Heart left ventricle (tissue), 16 donors: ENCODE measurements around the gene MRPL19. TPM values are rescaled to one million over a fixed set of nuclear protein-coding genes. Genes with fewer than 3 reads are reported as not detected.

Experiments used
- ATAC-seq, 4 donors: fragments of 200-7000 bp; cut with Tn5 transposase; one replicate each; pipeline ENCODE4 v1.9.1; 2020 to 2022; ENCODE audit warnings: moderate library complexity in 4 of 4, mild to moderate bottlenecking in 3 of 4, moderate number of reproducible peaks in 1 of 4
- DNase-seq, 5 donors: peaks; one replicate each; pipeline ENCODE4 v3.0.0-alpha.2; 2020
- H3K27ac ChIP-seq, 12 donors: fragments of 200-600 bp; sonication (generic) in 4 of 12; one replicate each; pipeline versions ENCODE4 v1.5.0 to v1.8.0; 2016 to 2022; ENCODE audit warnings: mild to moderate bottlenecking in 2 of 12
- H3K27me3 ChIP-seq, 9 donors: fragments of 200-600 bp; sonication (generic) in 2 of 9; one replicate each; pipeline versions ENCODE4 v1.5.1 to v1.8.0; 2016 to 2022; ENCODE audit warnings: mild to moderate bottlenecking in 3 of 9
- H3K36me3 ChIP-seq, 9 donors: fragments of 200-600 bp; sonication (generic) in 2 of 9; one replicate each; pipeline versions ENCODE4 v1.5.0 to v1.8.0; 2018 to 2022; ENCODE audit warnings: mild to moderate bottlenecking in 2 of 9
- H3K4me1 ChIP-seq, 12 donors: fragments of 200-600 bp; sonication (generic) in 4 of 12; one replicate each; pipeline versions ENCODE4 v1.5.0 to v1.8.0; 2016 to 2022; ENCODE audit warnings: mild to moderate bottlenecking in 3 of 12
- H3K4me3 ChIP-seq, 12 donors: fragments of 200-600 bp; sonication (generic) in 4 of 12; one replicate each; pipeline versions ENCODE4 v1.5.0 to v1.8.0; 2017 to 2022; ENCODE audit warnings: mild to moderate bottlenecking in 9 of 12, moderate library complexity in 4 of 12
- H3K9me3 ChIP-seq, 12 donors: fragments of 200-600 bp; sonication (generic) in 4 of 12; one replicate each; pipeline versions ENCODE4 v1.5.0 to v1.8.0; 2016 to 2022; ENCODE audit warnings: mild to moderate bottlenecking in 1 of 12
- POLR2A ChIP-seq, 2 donors: fragments of 450-650 bp; IDR thresholded peaks; one replicate each; pipeline ENCODE4 v1.6.1; 2017; ENCODE audit warnings: antibody characterized with exemption in 2 of 2, mild to moderate bottlenecking in 2 of 2, moderate library complexity in 2 of 2
- WGBS, 4 donors: extraction: QIAGEN DNeasy Blood & Tissue Kit in 2 of 4; methylation state at CpG; one replicate each; pipeline versions ENCODE4 v1.1.5 to v1.1.7; 2013 to 2018; 5-methylcytosine and 5-hydroxymethylcytosine counted together
- intact Hi-C, 10 donors: fragments of 100-400 bp; cut with DNase I; formaldehyde crosslinking; loops; one replicate each; pipeline versions ENCODE4 v1.11.1 to v1.14.2; 2022
- polyA plus RNA-seq, 2 donors: library from polyadenylated mRNA; stranded (reverse); fragments of 200-250 nt; gene quantifications; one replicate each; pipeline ENCODE4 v1.2.3, GENCODE V29; 2013
- total RNA-seq, 9 donors: library from RNA; depleted of rRNA in 2 of 9; stranded (reverse); fragments of >200 nt in 2 of 9; fragmentation: NEBNext Ultra II Directional in 3 of 9; extraction: Animal tissue kit (Norgen Biotek cat#: 25700) in 3 of 9; gene quantifications; one replicate each; pipeline versions ENCODE4 v1.1.0 to v1.2.4, GENCODE V29; 2016 to 2023
- TF ChIP-seq, protein P1 (sequence below), 12 donors: fragments of 200-600 bp; sonication (generic) in 4 of 12; IDR thresholded peaks; one replicate each; pipeline versions ENCODE4 v1.5.0 to v1.8.0; 2018 to 2022; ENCODE audit warnings: antibody characterized with exemption in 12 of 12, mild to moderate bottlenecking in 5 of 12
- donor health status: ischemic (EF 13 %, LVEDD 7.1; RV severe dilation, severe dysfunction).
- donor health status: healthy with polysubstance abuse.
- donor health status: DM: no; HTN: yes; CAD: no.
- donor health status: DM: no; HTN: no; CAD: no.
- donor health status: ischemic (EF 25% LVEDD 6.9; RV normal size, moderate dysfunction).
- donor health status: ischemic (EF 25% LVEDD 5.7; RV mildly dilated, moderate dysfunction).
- donor health status: healthy.
- donor health status: DM: yes; HTN: yes; CAD: no.
- donor health status: ischemic (EF 35%, LVEDD 5.7; RV mildly dilated, moderate dysfunction).
- donor health status: nonischemic (EF 11% LVEDD 7.7; RV severe dilation, severe dysfunction).
- donor health status: DM: yes; HTN: yes; CAD: no.
- donor health status: PGD.
- donor health status: ischemic (EF 29% LVEDD 5.4; RV normal size, mild dysfunction).
- donor health status: nonischemic (EF 23%, LVEDD 6.1; RV moderate dilation, normal function).

Gene MRPL19
- total and polyA plus RNA-seq, 11 donors, result 19.7 to 82.8 (median 56.4) TPM

- DNase-seq (no peak), ATAC-seq (no peak)
- intact Hi-C loops, result loop anchor here in 5 of 10 donors (5.0 to 10.0 kb wide), 3 partner anchors 42 to 910 kb away; partner anchors contain the start of gene EVA1A (in 1 of the 5)
- TF ChIP-seq, protein P1, sequence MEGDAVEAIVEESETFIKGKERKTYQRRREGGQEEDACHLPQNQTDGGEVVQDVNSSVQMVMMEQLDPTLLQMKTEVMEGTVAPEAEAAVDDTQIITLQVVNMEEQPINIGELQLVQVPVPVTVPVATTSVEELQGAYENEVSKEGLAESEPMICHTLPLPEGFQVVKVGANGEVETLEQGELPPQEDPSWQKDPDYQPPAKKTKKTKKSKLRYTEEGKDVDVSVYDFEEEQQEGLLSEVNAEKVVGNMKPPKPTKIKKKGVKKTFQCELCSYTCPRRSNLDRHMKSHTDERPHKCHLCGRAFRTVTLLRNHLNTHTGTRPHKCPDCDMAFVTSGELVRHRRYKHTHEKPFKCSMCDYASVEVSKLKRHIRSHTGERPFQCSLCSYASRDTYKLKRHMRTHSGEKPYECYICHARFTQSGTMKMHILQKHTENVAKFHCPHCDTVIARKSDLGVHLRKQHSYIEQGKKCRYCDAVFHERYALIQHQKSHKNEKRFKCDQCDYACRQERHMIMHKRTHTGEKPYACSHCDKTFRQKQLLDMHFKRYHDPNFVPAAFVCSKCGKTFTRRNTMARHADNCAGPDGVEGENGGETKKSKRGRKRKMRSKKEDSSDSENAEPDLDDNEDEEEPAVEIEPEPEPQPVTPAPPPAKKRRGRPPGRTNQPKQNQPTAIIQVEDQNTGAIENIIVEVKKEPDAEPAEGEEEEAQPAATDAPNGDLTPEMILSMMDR (IDR thresholded peaks at IDR 0.05), result no peak
- TF ChIP-seq POLR2A (IDR thresholded peaks at IDR 0.05), result no peak
- H3K4me1 ChIP-seq, result peaks cover 0 to 5% (median 2%) of the 10 kb centered on the region in 12 donors
- no peak overlapping the region for H3K4me3 ChIP-seq
- no peak overlapping the region for H3K27ac ChIP-seq
- H3K9me3 ChIP-seq, result peaks cover 0 to 4% (median 0%) of the 10 kb centered on the region in 12 donors
- H3K36me3 ChIP-seq, result no peaks in the 10 kb centered on the region
- WGBS, 4 donors, result 44 to 61% (median 55%) methylated on average over 4 of the region's 4 CpGs
- peaks cover 0 to 31% (median 14%) of the 10 kb centered on the region in 9 donors for H3K27me3 ChIP-seq
Measured at GRCh38 chr2:75604484-75604883, 42.1 kb upstream of the MRPL19 start.

DNA sequence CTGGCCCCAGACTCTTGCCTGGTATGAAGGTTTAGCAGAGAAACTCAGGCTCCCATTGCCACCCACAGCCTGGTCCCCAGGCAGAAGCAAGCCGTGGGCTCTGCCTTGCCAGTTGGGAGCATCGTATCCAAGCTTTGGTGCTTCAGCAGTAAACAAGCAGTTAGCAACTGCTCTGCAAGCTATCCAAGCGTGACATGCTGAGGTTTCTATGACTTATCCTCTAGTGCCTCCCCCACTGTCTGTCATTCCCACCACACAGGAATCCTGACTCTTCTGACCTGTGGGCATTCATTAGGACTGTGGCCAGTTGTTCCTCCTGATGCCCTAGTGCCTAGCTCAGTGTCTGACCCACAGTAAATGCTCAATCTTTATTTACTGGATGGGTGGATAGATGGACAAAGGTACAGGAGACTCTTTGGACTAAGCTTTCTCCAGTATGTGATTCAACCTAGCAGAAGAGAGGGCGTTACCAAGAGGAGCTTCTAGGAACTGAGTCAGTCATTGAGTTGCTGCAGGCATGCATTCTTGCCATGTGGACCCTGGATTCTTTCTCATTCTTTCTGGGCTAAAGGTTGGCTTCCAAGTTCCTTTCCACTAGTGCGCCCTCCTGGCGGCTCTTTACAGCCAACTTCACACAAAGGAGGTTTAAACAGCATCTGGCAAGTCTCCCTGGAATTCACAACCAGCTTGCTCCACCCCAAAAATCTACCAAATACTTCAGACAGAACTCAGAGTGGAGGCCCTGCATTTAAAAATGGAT, 40.6 kb upstream of the MRPL19 start:
- Histone ChIP-seq H3K9me3 (peaks cover 0 to 4% (median 0%) of the 10 kb centered on the region in 12 donors), H3K4me3 (no peak overlapping the region), H3K27me3 (peaks cover 0 to 42% (median 18%) of the 10 kb centered on the region in 9 donors), H3K36me3 (no peaks in the 10 kb centered on the region), H3K27ac (no peak overlapping the region), H3K4me1 (peaks cover 0 to 5% (median 2%) of the 10 kb centered on the region in 12 donors)
- no peak for TF ChIP-seq POLR2A (IDR thresholded peaks at IDR 0.05)
- TF ChIP-seq, protein P1 (IDR thresholded peaks at IDR 0.05), result no peak
- ATAC-seq (no peak), DNase-seq (no peak)
- intact Hi-C loops, result loop anchor here in 6 of 10 donors (5.0 to 10.0 kb wide), 5 partner anchors 139 to 914 kb away; no protein-coding TSS in a partner anchor
- 72 to 80% (median 78%) methylated on average over 6 of the region's 6 CpGs for WGBS, 4 donors

GRCh38 chr2:75606761-75607399, 39.7 kb upstream of the MRPL19 start:
- ATAC-seq, result no peak
- H3K27me3 ChIP-seq, result peaks cover 0 to 42% (median 18%) of the 10 kb centered on the region in 9 donors
- H3K27ac ChIP-seq, result no peak overlapping the region
- intact Hi-C loops, result loop anchor here in 6 of 10 donors (5.0 to 10.0 kb wide), 5 partner anchors 140 to 915 kb away; no protein-coding TSS in a partner anchor
- H3K9me3 ChIP-seq, result no peaks in the 10 kb centered on the region
- no peak for DNase-seq
- TF ChIP-seq, protein P1 (IDR thresholded peaks at IDR 0.05), result no peak
- TF ChIP-seq POLR2A (IDR thresholded peaks at IDR 0.05), result no peak
- H3K4me3 ChIP-seq, result no peak overlapping the region
- H3K36me3 ChIP-seq, result no peaks in the 10 kb centered on the region
- 83 to 88% (median 87%) methylated on average over 8 of the region's 8 CpGs for WGBS, 4 donors
- H3K4me1 ChIP-seq, result peaks cover 0 to 5% (median 2%) of the 10 kb centered on the region in 12 donors

DNA sequence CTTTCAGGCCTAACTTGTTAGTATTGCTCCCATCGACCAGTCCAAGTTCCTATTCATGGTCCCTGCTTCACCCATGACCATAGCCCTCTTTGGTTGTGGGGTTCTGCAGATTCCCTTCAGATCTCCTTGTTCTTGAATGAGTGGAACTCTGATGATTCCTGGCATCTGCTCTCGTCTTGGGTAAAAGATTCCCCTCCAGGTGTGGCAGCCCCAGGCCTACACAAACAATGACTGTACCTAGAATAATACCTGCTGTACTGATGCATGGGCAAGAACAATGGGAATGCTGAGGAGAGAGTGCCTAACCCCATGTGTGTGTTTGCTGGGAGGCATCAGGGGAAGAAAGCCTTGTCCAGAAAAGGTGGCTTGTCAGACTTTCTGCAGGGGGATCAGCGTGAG, 39.2 kb upstream of the MRPL19 start:
- intact Hi-C loops, result loop anchor here in 6 of 10 donors (5.0 to 10.0 kb wide), 5 partner anchors 140 to 915 kb away; no protein-coding TSS in a partner anchor
- DNase-seq (no peak), ATAC-seq (no peak)
- 86 to 93% (median 90%) methylated on average over 3 of the region's 3 CpGs for WGBS, 4 donors
- H3K27me3 ChIP-seq, result peaks cover 0 to 42% (median 18%) of the 10 kb centered on the region in 9 donors
- H3K36me3 ChIP-seq, result no peaks in the 10 kb centered on the region
- no peaks in the 10 kb centered on the region for H3K9me3 ChIP-seq
- peaks cover 0 to 5% (median 2%) of the 10 kb centered on the region in 12 donors for H3K4me1 ChIP-seq
- H3K27ac ChIP-seq, result no peak overlapping the region
- no peak overlapping the region for H3K4me3 ChIP-seq
- no peak for TF ChIP-seq POLR2A (IDR thresholded peaks at IDR 0.05)
- TF ChIP-seq, protein P1 (IDR thresholded peaks at IDR 0.05), result no peak
